Renal cortex interstitium (tissue), 11 donors: ENCODE results near the gene NUDT4. TPM values are rescaled to one million over a fixed set of nuclear protein-coding genes. Genes with fewer than 3 reads are reported as not detected.

ENCODE experiments used
- DNase-seq, 11 donors: peaks; one replicate each; pipeline ENCODE4 v3.0.0-alpha.2; 2013; ENCODE audit warnings: low read depth in 9 of 11, low spot score in 4 of 11; ENCODE audit errors: extremely low read depth in 1 of 11
- polyA plus RNA-seq, 3 donors: library from polyadenylated mRNA; unstranded; fragments of 120-200 nt; gene quantifications; one replicate each; pipeline ENCODE4 v1.2.1, GENCODE V29; 2013; ENCODE audit not compliant: insufficient read length in 3 of 3

The NUDT4 gene
- polyA plus RNA-seq, 3 donors, result 113 to 141 (median 115) TPM

GRCh38 chr12:93360688-93361087, 17.0 kb upstream of the NUDT4 start:
- no peak for DNase-seq

GRCh38 chr12:93361151-93361919, 16.4 kb upstream of the NUDT4 start:
- DNase-seq, result no peak

GRCh38 chr12:93363841-93364297, 13.9 kb upstream of the NUDT4 start:
- DNase-seq, result no peak

- DNase-seq, result no peak
These were observed 11.9 kb upstream of the NUDT4 start for GRCh38 chr12:93365616-93366405.

GRCh38 chr12:93366422-93366821, 11.3 kb upstream of the NUDT4 start:
- DNase-seq, result no peak

GRCh38 chr12:93368766-93369165, 9.0 kb upstream of the NUDT4 start:
- DNase-seq, result no peak

GRCh38 chr12:93369505-93369904, 8.2 kb upstream of the NUDT4 start:
- no peak for DNase-seq

GRCh38 chr12:93370947-93371346, 6.8 kb upstream of the NUDT4 start:
- DNase-seq, result no peak

GRCh38 chr12:93373961-93374656, 3.6 kb upstream of the NUDT4 start:
- no peak for DNase-seq

- no peak for DNase-seq
These were observed 1.8 kb upstream of the NUDT4 start for GRCh38 chr12:93375906-93376305.

GRCh38 chr12:93376436-93377251, 1.1 kb upstream of the NUDT4 start:
- peak in 1 of 11 donors; percentile 26 for DNase-seq

GRCh38 chr12:93378196-93378997, 672 bp downstream of the NUDT4 start:
- peak in 4 of 11 donors; percentile 13 to 57 (median 44) for DNase-seq

GRCh38 chr12:93378998-93379325, 1.2 kb downstream of the NUDT4 start:
- peak in 1 of 11 donors; percentile 14 for DNase-seq

- DNase-seq, result no peak
These were observed 1.7 kb downstream of the NUDT4 start for GRCh38 chr12:93379326-93379980.

- peak in 1 of 11 donors; percentile 9 for DNase-seq
These were observed 2.2 kb downstream of the NUDT4 start for GRCh38 chr12:93379981-93380361.

- peak in 2 of 11 donors; percentile 52 to 55 for DNase-seq
These were observed 2.9 kb downstream of the NUDT4 start for GRCh38 chr12:93380480-93381121.
